NCI-H1694 treated with DMSO at 0.1 percent for 48 hours (cell line): Measurements from ENCODE around the gene KLHL34.

ENCODE experiments used
- DNase-seq: peaks from one replicate; lab custom pipeline; 2025; lab: John Stamatoyannopoulos, UW

KLHL34 gene, protein sequence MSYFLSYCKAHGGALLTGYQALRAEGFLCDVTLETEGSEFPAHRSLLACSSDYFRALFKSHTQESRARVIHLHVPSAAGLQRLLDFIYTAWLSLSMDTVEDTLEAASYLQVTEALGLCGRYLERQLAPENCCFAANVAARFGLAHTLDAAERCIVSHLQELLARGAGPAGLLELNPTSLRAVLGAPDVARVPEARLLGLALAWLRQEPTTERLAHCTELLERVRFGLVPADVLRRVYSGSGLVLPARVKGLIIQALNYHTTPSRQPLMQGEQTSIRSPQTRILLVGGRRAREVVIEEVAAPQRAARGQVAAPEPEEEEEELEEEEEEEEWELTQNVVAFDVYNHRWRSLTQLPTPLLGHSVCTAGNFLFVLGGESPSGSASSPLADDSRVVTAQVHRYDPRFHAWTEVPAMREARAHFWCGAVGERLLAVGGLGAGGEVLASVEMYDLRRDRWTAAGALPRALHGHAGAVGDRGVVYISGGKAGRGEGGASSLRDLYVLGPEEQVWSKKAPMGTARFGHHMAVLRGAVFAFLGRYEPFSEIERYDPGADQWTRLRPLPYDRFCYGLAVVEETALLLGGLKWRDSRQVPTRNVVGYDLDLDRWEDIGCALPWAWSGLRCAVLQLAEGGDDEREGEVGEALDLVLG

DNA sequence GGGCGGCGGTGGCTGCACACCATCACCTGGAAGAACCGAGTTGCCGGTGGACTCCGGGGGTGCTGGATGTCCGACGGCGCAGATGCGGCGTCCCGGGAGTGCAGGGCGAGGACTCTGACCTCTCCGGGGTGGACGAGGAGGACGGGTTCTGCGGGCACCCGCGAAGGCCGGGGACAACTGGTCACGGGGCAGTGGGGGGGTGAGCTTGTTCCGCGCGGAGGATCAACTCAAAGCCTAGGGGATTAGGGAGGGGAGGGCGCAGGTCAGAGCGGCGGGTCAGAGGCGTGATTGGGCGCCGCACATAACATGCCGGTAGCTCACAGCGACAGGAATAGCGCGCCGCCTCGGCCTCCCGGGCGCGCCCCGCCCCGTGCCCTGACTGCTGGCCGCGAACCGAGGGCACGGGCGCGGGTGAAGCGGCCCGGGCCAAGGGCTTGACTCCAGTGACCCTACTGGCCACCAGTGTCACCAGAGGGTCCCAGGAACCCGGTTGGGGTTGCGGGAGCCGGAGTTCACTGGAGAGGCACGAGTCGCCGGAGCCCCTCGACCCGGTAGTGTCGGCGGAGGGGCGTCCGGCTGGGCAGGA lies at the start of gene KLHL34:
KLHL34 (minus strand) TSS at position 179 of the 586 bp plus-strand sequence. CDS start 542 bp downstream, outside the sequence.
- no peak for DNase-seq

DNA sequence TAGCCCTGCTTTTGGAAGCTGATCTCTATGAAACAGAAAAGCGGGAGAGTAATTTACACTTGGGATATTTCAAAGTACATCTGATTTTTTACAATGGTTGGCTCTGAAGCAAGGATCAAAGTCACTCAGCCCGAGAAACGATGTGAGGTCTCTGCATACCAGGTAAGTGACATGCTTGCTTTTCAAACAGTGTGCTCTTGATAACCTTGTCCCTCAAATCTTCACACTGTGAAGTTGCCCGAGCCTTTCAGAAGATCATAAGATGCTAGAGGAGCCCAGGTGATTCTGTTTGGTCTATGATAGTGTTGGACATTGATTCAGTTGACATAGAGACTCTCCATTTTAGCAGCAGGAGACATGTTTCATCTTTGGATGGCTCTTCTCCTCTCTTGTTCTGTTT lies 47.1 kb upstream of the KLHL34 start:
- no peak for DNase-seq

DNA sequence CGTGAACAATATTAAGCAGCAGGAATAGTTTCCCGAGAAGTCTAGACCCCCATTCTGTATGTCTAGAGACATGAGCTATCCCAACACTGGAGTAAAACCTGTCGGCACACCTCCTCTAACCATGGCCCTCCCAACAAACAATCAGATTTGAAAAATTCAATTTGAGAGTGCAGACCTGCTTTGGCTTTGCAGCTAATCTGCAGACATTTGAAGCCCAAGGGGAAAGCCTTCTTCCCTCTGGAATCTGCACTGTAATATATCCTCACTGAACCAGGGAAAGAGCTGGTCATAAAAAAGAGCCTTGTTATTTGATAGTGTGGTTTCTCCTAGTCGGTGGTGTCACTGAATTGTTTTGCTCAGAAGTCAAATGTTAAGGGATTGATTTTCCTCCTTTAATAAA lies 44.6 kb upstream of the KLHL34 start:
- DNase-seq = no peak

DNA sequence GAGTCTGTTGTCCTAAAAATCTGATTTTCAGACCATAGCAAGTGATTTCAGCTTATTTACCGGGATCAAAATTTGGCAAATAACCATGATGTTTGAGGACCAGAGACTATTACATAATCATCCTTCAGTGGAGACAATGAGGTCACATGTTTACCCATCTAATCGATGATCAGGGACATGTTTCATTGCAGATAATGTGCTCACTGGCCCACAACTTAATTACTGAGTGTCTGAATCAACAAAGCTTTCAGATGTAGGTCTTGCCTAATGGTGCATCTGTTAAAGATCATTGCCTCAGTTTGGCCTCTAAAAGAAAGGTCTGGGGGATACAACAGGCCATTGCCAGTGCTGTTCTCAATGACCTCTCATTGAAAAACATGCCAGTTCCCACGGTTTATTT lies 42.8 kb upstream of the KLHL34 start:
- no peak for DNase-seq

DNA sequence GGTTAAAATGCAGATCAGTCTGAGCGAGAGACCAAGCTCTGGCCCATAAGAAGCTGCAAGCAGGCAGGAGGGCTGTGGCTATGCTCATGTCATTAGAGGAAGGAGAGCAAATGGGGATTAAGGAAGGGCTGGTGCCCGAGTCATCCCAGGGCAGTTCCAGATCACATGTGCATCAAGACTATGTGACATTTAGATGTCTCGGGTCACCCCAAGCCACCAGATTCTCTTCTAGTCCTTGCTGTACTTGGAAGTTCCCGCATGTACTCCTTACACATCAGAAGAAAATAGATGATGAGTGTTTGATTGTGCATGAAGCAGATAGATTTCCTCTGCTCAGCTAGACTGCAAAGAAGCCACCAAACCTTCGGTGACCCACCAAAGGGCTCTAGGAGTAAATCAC lies 42.1 kb upstream of the KLHL34 start:
- no peak for DNase-seq

DNA sequence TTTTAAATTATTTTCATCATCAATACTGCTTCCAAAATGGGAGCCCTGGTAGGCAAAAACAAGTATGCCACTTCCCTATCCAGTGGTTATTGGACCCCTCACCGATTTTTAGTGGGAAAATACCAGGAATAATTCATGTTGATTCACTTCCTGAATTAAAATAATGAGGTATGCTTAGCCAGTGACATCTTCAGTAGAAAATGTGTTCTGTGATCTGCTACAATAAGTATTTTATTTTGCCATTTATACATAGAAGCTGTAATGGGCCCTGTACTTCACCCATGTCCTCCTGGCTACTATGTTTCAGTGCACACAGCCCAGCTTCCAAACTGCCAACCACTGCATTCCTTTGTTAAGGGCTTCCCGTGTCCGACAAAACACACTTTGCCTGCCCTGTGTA lies 41.0 kb upstream of the KLHL34 start:
- DNase-seq = no peak

DNA sequence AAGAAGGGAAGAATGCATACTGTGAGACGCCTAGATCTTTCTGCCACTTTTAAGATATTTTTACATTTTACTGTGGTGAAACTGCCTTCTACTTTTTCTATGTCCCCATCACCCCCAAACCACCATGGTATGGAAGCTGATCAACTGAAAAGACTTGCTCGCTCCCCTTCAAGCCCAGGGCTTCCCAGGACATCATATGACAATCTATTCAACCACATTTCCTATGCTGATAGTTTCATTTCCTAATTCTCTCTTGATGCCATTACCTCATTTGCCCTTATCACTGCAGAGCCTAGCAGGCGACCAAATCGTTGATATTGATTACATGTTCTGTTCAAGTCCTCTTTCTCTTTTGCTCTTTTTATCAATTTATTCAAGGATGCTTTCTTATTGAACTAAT lies 40.1 kb upstream of the KLHL34 start:
- no peak for DNase-seq

DNA sequence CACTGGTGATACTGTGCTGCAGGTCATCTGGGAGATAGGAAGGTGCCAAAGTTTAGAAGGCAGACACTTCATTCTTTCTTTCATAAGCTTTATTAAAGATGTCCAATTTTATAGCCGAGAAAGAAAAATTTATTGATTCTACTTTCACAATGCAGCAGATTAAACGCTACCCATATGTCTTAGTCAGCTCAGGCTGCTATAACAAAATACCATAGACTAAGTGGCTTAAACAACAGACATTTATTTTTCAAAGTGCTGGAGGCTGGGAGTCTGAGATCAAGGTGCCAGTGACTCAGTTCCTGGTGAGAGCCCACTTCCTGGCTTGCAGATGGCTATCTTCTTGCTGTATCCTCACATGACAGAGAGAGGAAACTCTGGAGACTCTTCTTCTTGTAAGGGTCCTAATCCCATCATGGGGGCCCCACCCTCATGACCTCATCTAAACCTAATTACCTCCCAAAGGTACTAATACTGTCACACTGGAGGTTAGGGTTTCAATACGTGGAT lies 33.4 kb upstream of the KLHL34 start:
- DNase-seq = no peak

DNA sequence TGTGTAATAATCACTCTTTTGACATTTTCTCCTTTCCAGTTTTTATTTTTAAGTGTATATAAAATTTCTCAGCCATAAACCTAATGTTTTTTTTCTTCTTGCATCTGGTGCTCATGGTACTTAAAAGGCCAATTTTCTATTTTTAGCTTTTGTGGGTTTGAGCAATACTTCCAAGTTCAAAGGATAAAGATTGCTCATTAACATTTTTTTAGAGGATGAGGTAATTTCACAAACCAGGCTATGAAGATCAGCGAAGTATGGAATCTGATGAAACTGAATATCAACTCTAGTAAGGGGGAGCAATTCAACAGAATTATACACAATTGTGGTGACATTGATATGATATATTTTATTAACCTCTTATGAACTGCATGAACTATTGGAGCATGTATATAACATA lies 25.8 kb upstream of the KLHL34 start:
- DNase-seq = peak; percentile 2

DNA sequence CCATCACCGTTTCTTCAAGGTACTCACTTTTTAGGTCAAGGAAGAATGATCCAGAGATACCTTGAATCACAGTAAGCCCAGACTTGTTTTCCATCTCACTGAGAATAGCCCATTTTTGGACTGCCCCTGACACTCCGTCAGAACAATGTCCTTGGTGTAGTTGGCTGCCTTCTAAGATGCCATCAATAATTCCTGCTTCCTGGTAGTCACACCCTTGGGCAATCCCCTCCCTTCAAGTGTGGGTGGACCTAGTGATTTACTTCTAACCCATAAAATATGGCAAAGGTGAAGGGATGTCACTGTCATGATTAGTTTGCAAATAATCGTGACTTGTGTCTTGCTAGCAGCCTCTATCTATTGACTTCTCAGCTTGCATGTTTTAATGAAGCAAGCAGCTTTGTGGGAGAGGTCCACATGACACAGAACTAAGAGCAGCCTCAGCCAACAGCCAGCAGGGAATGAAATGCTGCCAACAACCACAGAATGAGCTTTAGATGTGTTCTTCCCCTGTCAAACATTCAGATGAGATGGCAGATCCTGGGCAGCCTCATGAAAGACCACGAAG lies 20.0 kb upstream of the KLHL34 start:
- DNase-seq = no peak

DNA sequence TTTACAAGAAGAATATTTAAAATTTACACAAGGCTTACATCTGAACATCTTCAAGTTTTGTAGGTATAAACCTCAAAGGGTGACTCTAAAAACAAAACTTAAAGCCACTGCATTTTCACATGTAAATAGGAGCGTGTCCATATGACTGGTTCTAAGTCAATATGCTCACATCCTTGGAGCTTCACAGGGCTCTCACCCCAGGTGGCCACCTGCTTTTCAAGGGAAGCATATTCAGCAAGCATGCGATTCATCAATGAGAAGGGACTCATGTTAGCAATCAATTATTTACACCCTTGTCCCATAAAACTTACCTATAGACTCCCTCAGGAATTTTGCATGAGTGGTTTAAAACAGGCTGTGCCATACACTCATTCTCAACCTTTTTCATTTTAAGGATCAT lies 17.8 kb upstream of the KLHL34 start:
- no peak for DNase-seq

DNA sequence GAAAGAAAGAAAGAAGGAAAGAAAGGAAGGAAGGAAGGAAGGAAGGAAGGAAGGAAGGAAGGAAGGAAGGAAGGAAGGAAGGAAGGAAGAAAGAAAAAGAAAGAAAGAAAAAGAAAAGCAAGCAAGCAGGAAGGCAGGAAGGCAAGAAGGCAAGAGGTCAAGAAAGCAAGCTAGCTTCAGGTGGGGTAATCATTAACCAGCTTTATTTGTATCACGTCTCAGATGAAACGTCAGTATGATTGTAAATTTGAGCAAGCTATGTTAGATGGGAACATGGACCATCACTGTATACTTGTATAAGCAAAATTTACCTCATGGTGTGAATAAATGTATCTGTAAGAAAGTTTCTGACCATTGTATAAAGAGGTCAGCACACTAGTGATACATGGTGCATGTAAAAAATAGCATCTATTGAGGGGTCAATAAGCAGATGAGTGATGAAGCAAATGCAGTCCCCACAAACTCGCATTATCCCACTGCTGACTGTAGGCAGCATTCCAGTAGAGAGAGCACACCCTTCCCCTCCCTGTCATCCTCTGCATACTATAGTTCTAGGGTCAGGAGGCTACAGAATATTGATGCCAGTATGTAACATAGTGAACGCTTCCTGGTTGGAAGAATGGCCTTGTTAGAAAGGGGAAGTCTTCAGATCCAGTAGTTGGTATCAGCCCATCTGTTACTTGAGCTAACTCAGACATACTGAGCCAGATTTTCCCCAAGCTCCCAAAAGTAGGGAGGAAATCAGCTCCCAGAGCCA lies 16.5 kb upstream of the KLHL34 start:
- DNase-seq = no peak

DNA sequence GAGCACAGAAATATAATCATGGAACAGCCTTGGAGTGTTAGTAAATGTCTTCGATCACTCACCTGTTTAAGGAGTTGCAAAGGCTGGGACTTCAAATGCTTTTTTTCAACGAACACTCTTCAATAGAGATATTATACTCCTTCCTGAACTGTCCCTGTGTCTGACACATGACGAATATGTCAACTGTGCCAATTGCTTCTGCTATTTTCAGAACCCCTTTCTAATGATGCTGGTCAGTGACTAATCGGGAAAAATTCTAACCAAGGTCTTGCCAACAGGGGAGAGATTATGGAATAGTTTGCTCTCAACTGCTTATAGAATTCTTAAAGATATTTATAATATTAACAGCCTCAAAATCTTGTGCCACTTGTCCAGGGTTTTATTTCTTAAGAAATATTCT lies 8.5 kb upstream of the KLHL34 start:
- DNase-seq = no peak

DNA sequence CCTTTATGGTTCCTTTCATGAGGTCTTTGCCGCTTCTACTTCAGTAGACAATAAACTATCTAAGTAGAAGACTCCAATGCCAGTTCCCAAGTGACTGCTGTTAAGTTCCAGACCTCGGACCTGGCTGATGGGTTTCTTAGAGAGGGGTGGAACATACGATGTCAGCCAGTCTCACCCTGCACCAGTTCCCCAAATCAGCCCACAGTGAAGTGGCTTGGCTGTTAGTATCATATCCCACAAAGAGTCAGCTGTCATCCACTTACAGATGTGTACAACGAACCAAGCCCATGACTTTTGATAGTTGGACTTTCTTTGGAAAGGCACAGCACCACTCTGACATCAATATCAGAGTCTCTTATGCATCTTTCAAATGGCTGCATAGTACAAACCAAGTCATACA lies 8.1 kb upstream of the KLHL34 start:
- DNase-seq = no peak

DNA sequence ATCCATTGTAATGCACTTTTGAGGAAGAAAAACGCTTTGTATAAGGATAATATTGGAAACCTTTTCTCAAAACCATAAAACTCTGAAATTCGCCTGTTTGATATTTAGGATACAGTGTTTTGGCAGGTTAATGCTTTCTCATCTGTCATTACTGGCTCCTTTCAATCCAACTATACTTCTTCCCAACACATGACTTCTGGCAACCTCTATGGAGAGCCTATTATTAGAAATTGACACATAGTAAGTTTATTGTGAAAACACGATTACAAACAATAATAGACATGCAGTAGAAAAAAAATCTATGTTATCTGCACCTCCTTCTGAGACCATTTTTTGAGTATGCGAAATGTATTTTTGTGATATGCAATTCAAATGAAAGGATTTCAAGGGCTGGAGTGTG lies 4.6 kb upstream of the KLHL34 start:
- no peak for DNase-seq

DNA sequence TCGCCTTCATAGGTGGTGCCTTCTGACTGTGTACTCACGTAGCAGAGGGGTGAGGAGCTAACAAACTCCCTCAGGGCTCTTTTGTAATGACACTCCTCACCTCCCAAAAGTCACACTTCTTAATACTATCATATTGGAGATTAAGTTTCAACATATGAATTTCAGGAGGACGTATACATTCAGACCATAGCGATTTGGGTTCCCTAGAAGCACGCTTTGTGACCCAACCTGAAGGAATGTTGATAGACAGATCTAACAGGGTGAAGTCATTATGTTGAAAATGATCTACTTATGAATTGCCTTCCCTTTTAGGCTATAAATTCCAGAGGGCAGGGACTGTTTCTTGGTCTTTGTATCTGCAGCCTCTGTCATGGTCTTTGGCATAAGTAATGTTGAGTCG lies 3.2 kb upstream of the KLHL34 start:
- DNase-seq = no peak

DNA sequence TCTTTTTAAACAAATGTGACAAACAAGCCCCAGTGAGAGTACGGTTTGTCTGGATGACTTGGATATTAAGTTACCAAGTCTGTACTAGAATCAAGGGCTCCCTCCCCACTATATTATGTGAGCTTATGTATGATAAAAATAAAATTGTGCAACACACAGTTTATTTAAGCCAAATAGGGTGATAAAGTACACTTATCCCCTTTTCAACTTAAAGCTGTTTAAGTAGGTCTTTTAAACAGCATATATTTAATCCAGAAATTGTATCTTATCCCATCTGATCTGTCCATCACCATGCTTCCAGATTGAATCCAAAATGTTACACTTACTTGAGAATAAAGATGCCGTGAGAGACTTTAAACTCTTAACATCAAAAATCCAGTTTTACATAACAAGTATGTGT lies 2.0 kb upstream of the KLHL34 start:
- DNase-seq = no peak

DNA sequence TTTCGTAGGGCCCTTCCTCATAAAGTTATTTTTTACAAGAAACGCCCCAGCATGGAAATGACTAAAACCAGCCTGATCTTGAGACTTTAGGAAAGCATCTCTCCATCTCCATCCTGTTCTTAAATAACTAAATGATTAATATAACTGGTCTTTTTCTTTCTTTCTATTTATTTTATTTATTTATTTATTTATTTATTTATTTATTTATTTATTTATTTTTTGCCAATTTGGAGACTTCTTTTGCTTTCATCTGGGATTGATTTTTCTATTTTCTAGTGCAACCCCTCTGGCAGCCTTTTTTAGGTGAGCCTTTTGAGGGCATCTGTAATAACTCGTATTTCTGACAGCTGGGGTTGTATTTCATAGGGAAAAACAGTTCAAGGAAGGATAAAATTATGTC lies 1.2 kb upstream of the KLHL34 start:
- DNase-seq = no peak

DNA sequence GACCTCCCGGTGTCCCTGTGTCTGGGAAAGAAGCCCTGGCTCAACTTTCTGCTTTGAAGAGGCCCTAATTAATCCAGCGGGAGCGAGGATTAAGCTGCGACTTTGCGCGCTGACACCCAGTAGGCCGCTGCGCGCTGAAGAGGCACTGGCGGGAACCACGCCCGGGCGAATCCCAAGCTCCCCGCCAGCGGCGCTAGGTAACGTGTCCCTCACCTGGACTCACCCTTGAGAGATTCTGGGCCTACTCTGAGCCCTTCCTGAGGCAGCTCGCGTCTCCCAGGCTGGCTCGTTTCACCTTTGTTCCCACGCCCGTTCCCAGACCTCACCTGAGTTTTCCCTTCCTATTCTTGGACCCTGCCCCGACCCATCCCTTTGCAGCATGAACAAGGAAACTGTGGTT lies 616 bp upstream of the KLHL34 start:
- no peak for DNase-seq

DNA sequence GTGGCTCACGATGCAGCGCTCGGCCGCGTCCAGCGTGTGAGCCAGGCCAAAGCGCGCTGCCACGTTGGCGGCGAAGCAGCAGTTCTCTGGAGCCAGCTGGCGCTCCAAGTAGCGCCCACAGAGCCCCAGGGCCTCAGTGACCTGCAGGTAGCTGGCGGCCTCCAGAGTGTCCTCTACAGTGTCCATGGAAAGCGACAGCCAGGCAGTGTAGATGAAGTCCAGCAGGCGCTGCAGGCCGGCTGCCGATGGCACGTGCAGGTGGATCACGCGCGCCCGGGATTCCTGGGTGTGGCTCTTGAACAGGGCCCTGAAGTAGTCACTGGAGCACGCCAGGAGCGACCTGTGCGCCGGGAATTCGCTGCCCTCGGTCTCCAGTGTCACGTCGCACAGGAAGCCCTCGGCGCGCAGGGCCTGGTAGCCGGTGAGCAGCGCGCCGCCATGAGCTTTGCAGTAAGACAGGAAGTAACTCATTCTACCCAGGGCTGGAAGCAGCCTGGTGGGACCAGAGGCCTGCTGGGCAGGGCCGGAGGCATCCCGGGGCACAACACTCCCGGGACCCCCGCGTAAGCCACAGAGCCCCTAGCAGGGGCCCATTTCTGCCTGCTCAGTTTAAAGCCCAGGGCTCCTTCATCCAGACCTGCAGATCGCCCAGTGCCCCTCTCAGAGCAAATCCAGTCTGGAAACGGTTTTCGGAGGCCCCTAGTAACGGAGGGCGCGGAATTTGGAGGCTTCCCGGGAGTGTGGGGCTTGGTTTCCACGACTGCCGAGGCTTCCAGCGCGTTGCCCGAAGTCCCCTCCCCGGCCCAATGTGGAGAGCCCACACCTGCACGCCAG lies 595 bp downstream of the KLHL34 start:
- DNase-seq = no peak
